ENCODE measurements around the gene ARPC4. TPM values are rescaled to one million over a fixed set of nuclear protein-coding genes. Genes with fewer than 3 reads are reported as not detected.

Gene ARPC4
- total and polyA plus RNA-seq, 2 of the 13 experiments (the other 11 are each of a cell fraction or from before 2014, with no cell fraction given) = 30.1 to 83.6 TPM

DNA sequence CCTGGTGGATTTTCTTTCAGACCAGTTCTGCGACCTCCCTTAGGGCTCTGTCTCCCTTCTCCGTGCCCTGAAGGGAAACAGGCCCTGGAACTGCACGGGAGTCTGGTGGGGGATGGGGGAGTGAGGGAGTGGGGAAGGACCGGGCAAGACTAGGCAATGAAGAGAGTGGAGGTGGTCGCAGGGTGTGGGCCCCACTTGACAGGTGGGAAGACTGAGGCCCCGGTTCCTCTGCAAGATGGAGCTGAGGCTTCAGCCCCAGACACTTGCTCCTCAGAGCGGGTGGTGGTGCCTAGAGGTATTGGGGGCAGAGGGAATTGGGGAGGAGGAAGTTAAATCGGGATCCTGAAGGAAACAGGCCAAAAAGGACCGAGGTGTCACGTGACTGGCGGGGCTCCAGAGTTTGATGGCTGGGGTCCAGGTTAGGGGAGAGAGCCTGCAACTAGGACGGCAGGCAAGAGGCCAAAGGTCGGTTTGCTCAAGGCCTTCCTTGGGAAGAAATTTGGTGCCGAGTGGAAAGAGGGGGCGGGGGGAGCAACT, 22.5 kb upstream of the ARPC4 start (continued):
- TF ChIP-seq TSC22D2 (CRISPR knock-in tag; IDR thresholded peaks at IDR 0.05; ENCODE audit: borderline replicate concordance) (no peak), U2AF2 (IDR thresholded peaks at IDR 0.05; ENCODE audit: low read depth, low read length) (no peak), GTF2F1 (IDR thresholded peaks at IDR 0.05; ENCODE audit: low read length) (0 out of 2 replicates have a peak, but pooled peaks have one; percentile 62), ZNF224 (CRISPR knock-in tag; IDR thresholded peaks at IDR 0.05) (0 out of 2 replicates have a peak, but pooled peaks have one; percentile 31), MYC (CRISPR knock-in tag; IDR thresholded peaks at IDR 0.05; ENCODE audit: borderline replicate concordance) (0 out of 2 replicates have a peak, but pooled peaks have one; percentile 11), NFKB2 (CRISPR knock-in tag; IDR thresholded peaks at IDR 0.05; ENCODE audit: borderline replicate concordance) (no peak), NCOR1 (IDR thresholded peaks at IDR 0.05; ENCODE audit: borderline replicate concordance, low read length) (peak; percentile 45; the same call in 1 of the 2 replicates), ZNF564 (CRISPR knock-in tag; IDR thresholded peaks at IDR 0.05) (0 out of 2 replicates have a peak, but pooled peaks have one; percentile 12), ASH2L (IDR thresholded peaks at IDR 0.05; ENCODE audit: insufficient read length, low read depth, low read length) (peak; percentile 38), HDAC2 (CRISPR knock-in tag; IDR thresholded peaks at IDR 0.05) (peak; percentile 27; the same call in 1 of the 2 replicates), KDM1A (CRISPR knock-in tag; IDR thresholded peaks at IDR 0.05) (peak; percentile 79; the same call in 1 of the 2 replicates), ZNF746 (CRISPR knock-in tag; IDR thresholded peaks at IDR 0.05) (0 out of 2 replicates have a peak, but pooled peaks have one; percentile 23), CHD4 (IDR thresholded peaks at IDR 0.05; ENCODE audit: borderline replicate concordance, low read length) (peak; percentile 96)
- TF ChIP-seq, protein P1, sequence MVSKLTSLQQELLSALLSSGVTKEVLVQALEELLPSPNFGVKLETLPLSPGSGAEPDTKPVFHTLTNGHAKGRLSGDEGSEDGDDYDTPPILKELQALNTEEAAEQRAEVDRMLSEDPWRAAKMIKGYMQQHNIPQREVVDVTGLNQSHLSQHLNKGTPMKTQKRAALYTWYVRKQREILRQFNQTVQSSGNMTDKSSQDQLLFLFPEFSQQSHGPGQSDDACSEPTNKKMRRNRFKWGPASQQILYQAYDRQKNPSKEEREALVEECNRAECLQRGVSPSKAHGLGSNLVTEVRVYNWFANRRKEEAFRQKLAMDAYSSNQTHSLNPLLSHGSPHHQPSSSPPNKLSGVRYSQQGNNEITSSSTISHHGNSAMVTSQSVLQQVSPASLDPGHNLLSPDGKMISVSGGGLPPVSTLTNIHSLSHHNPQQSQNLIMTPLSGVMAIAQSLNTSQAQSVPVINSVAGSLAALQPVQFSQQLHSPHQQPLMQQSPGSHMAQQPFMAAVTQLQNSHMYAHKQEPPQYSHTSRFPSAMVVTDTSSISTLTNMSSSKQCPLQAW (CRISPR knock-in tag; IDR thresholded peaks at IDR 0.05) = 0 out of 2 replicates have a peak, but pooled peaks have one; percentile 7
- TF ChIP-seq, protein P2, sequence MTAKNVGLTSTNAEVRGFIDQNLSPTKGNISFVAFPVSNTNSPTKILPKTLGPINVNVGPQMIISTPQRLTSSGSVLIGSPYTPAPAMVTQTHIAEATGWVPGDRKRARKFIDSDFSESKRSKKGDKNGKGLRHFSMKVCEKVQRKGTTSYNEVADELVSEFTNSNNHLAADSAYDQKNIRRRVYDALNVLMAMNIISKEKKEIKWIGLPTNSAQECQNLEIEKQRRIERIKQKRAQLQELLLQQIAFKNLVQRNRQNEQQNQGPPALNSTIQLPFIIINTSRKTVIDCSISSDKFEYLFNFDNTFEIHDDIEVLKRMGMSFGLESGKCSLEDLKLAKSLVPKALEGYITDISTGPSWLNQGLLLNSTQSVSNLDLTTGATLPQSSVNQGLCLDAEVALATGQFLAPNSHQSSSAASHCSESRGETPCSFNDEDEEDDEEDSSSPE (CRISPR knock-in tag; IDR thresholded peaks at IDR 0.05) = 0 out of 2 replicates have a peak, but pooled peaks have one; percentile 4
- TF ChIP-seq, protein P3, sequence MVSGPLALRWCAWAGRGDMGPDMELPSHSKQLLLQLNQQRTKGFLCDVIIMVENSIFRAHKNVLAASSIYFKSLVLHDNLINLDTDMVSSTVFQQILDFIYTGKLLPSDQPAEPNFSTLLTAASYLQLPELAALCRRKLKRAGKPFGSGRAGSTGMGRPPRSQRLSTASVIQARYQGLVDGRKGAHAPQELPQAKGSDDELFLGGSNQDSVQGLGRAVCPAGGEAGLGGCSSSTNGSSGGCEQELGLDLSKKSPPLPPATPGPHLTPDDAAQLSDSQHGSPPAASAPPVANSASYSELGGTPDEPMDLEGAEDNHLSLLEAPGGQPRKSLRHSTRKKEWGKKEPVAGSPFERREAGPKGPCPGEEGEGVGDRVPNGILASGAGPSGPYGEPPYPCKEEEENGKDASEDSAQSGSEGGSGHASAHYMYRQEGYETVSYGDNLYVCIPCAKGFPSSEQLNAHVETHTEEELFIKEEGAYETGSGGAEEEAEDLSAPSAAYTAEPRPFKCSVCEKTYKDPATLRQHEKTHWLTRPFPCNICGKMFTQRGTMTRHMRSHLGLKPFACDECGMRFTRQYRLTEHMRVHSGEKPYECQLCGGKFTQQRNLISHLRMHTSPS (CRISPR knock-in tag; IDR thresholded peaks at IDR 0.05; ENCODE audit: low read depth) = peak; percentile 5; the same call in 1 of the 2 replicates
- TF ChIP-seq, protein P4, sequence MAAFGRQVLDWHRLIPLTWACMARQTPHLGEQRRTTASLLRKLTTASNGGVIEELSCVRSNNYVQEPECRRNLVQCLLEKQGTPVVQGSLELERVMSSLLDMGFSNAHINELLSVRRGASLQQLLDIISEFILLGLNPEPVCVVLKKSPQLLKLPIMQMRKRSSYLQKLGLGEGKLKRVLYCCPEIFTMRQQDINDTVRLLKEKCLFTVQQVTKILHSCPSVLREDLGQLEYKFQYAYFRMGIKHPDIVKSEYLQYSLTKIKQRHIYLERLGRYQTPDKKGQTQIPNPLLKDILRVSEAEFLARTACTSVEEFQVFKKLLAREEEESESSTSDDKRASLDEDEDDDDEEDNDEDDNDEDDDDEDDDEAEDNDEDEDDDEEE (CRISPR knock-in tag; IDR thresholded peaks at IDR 0.05) = 0 out of 2 replicates have a peak, but pooled peaks have one; percentile 31

All from HepG2 (cell line).